ENCODE results near the gene KIRREL1.

Gene KIRREL1

GRCh38 chr1:158020259-158020885 is 26.9 kb downstream of the KIRREL1 start:
- TF ChIP-seq, protein P1, sequence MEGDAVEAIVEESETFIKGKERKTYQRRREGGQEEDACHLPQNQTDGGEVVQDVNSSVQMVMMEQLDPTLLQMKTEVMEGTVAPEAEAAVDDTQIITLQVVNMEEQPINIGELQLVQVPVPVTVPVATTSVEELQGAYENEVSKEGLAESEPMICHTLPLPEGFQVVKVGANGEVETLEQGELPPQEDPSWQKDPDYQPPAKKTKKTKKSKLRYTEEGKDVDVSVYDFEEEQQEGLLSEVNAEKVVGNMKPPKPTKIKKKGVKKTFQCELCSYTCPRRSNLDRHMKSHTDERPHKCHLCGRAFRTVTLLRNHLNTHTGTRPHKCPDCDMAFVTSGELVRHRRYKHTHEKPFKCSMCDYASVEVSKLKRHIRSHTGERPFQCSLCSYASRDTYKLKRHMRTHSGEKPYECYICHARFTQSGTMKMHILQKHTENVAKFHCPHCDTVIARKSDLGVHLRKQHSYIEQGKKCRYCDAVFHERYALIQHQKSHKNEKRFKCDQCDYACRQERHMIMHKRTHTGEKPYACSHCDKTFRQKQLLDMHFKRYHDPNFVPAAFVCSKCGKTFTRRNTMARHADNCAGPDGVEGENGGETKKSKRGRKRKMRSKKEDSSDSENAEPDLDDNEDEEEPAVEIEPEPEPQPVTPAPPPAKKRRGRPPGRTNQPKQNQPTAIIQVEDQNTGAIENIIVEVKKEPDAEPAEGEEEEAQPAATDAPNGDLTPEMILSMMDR (IDR thresholded peaks at IDR 0.05; ENCODE audit: low read depth, low read length, missing control alignments): no peak
- H3K4me3 ChIP-seq (replicated peaks; ENCODE audit: low read depth, low read length): peak overlapping the region; percentile 36
- DNase-seq (ENCODE audit: extremely low read depth, low read depth): no peak

DNA sequence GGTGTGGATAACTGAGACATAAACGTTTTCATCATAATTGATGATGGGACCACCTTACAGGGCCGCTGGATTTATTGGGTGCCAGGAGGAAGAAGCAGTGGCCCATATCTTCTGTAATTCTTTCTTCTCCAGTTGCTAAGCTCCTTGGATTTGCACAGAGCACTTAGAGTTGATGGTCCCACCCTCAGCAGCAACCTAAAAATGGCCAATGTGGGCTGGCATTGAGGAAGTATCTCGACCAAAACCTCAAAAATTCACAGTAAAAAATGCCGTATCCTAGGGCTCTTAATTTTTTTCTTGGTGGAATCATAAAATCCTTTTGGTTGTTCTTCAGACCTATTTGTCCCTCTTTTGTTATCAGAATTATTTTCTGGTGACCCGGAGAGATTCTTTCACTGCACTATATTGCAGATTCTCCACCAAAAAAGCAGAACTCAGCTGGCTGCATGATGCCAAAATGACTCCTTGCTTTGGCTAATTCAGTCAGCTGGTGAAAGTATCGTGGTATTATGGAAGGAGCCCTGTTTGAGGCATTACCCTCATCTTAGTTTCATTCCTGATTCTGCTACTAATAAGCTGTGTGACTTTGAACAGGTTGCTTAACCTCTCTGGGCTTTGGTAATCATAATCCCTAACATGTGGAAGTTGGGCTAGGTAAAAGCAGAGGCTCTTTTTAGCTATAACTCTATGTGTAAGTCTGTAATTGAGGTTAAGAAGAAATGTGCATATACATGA is 27.6 kb downstream of the KIRREL1 start:
- TF ChIP-seq, protein P1 (IDR thresholded peaks at IDR 0.05; ENCODE audit: low read depth, low read length, missing control alignments): no peak
- no peak overlapping the region for H3K4me3 ChIP-seq (replicated peaks; ENCODE audit: low read depth, low read length)
- no peak for DNase-seq (ENCODE audit: extremely low read depth, low read depth)

- no peak overlapping the region for H3K4me3 ChIP-seq (replicated peaks; ENCODE audit: low read depth, low read length)
- DNase-seq (ENCODE audit: extremely low read depth, low read depth): no peak
- TF ChIP-seq, protein P1 (IDR thresholded peaks at IDR 0.05; ENCODE audit: low read depth, low read length, missing control alignments): no peak
Measured at GRCh38 chr1:158021721-158022120, 28.3 kb downstream of the KIRREL1 start.

GRCh38 chr1:158022554-158023312 is 29.3 kb downstream of the KIRREL1 start:
- H3K4me3 ChIP-seq (replicated peaks; ENCODE audit: low read depth, low read length): no peak overlapping the region
- TF ChIP-seq, protein P1 (IDR thresholded peaks at IDR 0.05; ENCODE audit: low read depth, low read length, missing control alignments): no peak
- DNase-seq (ENCODE audit: extremely low read depth, low read depth): no peak

DNA sequence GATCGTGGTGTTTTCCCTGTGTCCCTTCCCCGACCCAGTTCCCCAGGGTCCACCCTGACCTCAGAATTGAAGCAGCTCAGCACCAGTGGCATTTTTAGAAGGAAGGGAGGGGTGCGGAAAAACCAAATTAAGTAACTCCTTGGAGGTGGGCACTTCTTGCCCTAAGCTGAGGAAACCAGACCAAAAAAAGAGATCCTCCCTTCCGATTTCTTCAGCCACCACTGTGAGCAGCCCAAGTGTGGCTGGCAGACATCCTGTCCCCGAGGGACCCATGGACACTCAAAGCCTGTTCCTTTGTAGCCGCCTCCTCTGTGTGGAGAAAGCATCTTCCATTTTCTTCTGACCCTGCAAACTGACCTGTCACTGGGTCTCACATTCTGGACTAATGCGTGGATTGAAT is 31.3 kb downstream of the KIRREL1 start:
- H3K4me3 ChIP-seq (replicated peaks; ENCODE audit: low read depth, low read length): no peak overlapping the region
- DNase-seq (ENCODE audit: extremely low read depth, low read depth): no peak
- TF ChIP-seq, protein P1 (IDR thresholded peaks at IDR 0.05; ENCODE audit: low read depth, low read length, missing control alignments): no peak

DNA sequence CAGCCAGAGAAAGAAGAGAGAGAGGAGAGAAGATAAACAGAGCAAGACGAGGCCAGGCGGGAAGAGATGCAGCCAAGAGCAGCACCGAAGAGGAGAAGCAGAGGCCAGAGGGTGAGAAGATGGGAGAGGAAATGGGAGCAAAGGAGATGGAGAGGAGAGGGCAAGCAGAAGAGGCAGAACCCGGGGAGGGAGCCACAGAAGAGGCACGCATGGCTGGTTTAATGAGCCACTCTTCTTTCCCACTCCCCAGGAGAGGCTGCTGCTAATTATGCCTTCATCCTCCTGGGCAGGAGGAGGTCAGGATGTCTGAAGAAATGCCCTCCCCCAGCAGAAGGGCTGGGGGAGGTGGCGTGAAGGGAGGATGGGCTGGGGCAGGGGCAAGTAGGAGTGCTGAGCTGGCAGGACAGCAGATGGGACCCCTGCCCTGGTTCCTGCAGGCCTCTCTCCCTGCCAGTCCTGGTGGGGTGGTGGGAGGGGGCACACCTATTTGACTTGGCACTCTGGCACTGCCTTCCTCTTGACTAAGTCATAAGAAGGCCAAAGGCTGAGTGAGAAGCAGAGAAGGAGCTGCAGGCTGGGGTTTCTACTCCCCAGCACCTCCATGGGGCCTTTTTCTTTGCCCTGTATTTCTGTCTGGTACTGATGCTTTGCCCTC is 32.3 kb downstream of the KIRREL1 start:
- TF ChIP-seq, protein P1 (IDR thresholded peaks at IDR 0.05; ENCODE audit: low read depth, low read length, missing control alignments): no peak
- H3K4me3 ChIP-seq (replicated peaks; ENCODE audit: low read depth, low read length): no peak overlapping the region
- DNase-seq (ENCODE audit: extremely low read depth, low read depth): no peak
